Central memory CD8-positive, alpha-beta T cell (primary cell): ENCODE measurements around the gene SYNM.
"Not testable (repeated sequence)": the region's sequence is repeated elsewhere in the genome, so short reads cannot be mapped to it uniquely, and the experiment has no call there.

Experiments used
- ATAC-seq: fragments of 150-1000 bp; cut with Tn5 transposase; replicated peaks from 2 replicates; pipeline ENCODE4 v1.10.0; 2022; ENCODE audit warnings: mild to moderate bottlenecking, moderate FRiP score, moderate number of reproducible peaks; ENCODE audit not compliant: poor library complexity, severe bottlenecking; ENCODE audit errors: extremely low read depth
- DNase-seq, 2 donors: peaks; one replicate each; pipeline ENCODE4 v3.0.0; 2021; ENCODE audit warnings: low spot score in 2 of 2
- H3K27ac Mint-ChIP-seq: one replicate; pipeline ENCODE4 v1.8.0; 2022; ENCODE audit warnings: low read depth, mild to moderate bottlenecking, moderate library complexity, mixed read lengths
- H3K27me3 Mint-ChIP-seq: one replicate; pipeline ENCODE4 v1.8.0; 2022; ENCODE audit warnings: mixed read lengths
- H3K36me3 Mint-ChIP-seq: one replicate; pipeline ENCODE4 v1.8.0; 2022; ENCODE audit warnings: mild to moderate bottlenecking, moderate library complexity, mixed read lengths; ENCODE audit not compliant: insufficient read depth
- H3K4me1 Mint-ChIP-seq: one replicate; pipeline ENCODE4 v1.8.0; 2022; ENCODE audit warnings: mixed read lengths
- H3K4me3 Mint-ChIP-seq: one replicate; pipeline ENCODE4 v1.8.0; 2022; ENCODE audit warnings: mild to moderate bottlenecking, moderate library complexity, mixed read lengths
- H3K9me3 Mint-ChIP-seq: one replicate; pipeline ENCODE4 v1.8.0; 2022; ENCODE audit warnings: mixed read lengths

Gene SYNM

GRCh38 chr15:99073008-99073717, 31.7 kb upstream of the SYNM start:
- H3K4me1 Mint-ChIP-seq: peaks cover 5% of the 10 kb centered on the region
- DNase-seq: no peak
- H3K27ac Mint-ChIP-seq: no peak overlapping the region
- H3K4me3 Mint-ChIP-seq: no peak overlapping the region
- no peaks in the 10 kb centered on the region for H3K9me3 Mint-ChIP-seq
- ATAC-seq: no peak
- H3K36me3 Mint-ChIP-seq: no peaks in the 10 kb centered on the region
- H3K27me3 Mint-ChIP-seq: peaks cover 3% of the 10 kb centered on the region

GRCh38 chr15:99074446-99074845, 30.4 kb upstream of the SYNM start:
- Mint-ChIP-seq H3K9me3 (no peaks in the 10 kb centered on the region), H3K36me3 (no peaks in the 10 kb centered on the region), H3K27me3 (peaks cover 15% of the 10 kb centered on the region), H3K4me1 (peaks cover 5% of the 10 kb centered on the region), H3K27ac (no peak overlapping the region), H3K4me3 (no peak overlapping the region)
- ATAC-seq (no peak), DNase-seq (no peak)

- DNase-seq, H3K36me3 Mint-ChIP-seq, H3K4me3 Mint-ChIP-seq, H3K9me3 Mint-ChIP-seq, H3K4me1 Mint-ChIP-seq, ATAC-seq, H3K27ac Mint-ChIP-seq: not testable (repeated sequence)
- peaks cover 16% of the 10 kb centered on the region for H3K27me3 Mint-ChIP-seq
These were observed 29.7 kb upstream of the SYNM start for GRCh38 chr15:99075059-99075652.

GRCh38 chr15:99076109-99076508, 28.8 kb upstream of the SYNM start:
- Mint-ChIP-seq H3K27me3 (peaks cover 23% of the 10 kb centered on the region), H3K27ac (peak overlapping the region; percentile 16), H3K4me1 (peaks cover 5% of the 10 kb centered on the region), H3K36me3 (no peaks in the 10 kb centered on the region), H3K9me3 (no peaks in the 10 kb centered on the region), H3K4me3 (peak overlapping the region; percentile 67)
- no peak for ATAC-seq
- no peak for DNase-seq

GRCh38 chr15:99076555-99077308, 28.1 kb upstream of the SYNM start:
- Mint-ChIP-seq H3K4me1 (peaks cover 5% of the 10 kb centered on the region), H3K27ac (peak overlapping the region; percentile 16), H3K36me3 (no peaks in the 10 kb centered on the region), H3K9me3 (no peaks in the 10 kb centered on the region), H3K27me3 (peaks cover 29% of the 10 kb centered on the region), H3K4me3 (peak overlapping the region; percentile 67)
- ATAC-seq (peak; percentile 68), DNase-seq (peak in 1 of 2 donors; percentile 17)

GRCh38 chr15:99082798-99083197, 22.1 kb upstream of the SYNM start:
- H3K4me3 Mint-ChIP-seq: no peak overlapping the region

GRCh38 chr15:99084965-99085364, 19.9 kb upstream of the SYNM start:
- ATAC-seq: no peak
- no peak for DNase-seq
- Mint-ChIP-seq H3K27me3 (peaks cover 18% of the 10 kb centered on the region), H3K4me3 (no peak overlapping the region), H3K4me1 (no peaks in the 10 kb centered on the region), H3K27ac (no peak overlapping the region), H3K9me3 (no peaks in the 10 kb centered on the region), H3K36me3 (no peaks in the 10 kb centered on the region)

More at GRCh38 chr15:99082798-99083197, 22.1 kb upstream of the SYNM start:
- no peaks in the 10 kb centered on the region for H3K9me3 Mint-ChIP-seq
- H3K27me3 Mint-ChIP-seq: peaks cover 34% of the 10 kb centered on the region
- ATAC-seq: no peak
- H3K27ac Mint-ChIP-seq: no peak overlapping the region
- DNase-seq: no peak
- H3K4me1 Mint-ChIP-seq: no peaks in the 10 kb centered on the region
- H3K36me3 Mint-ChIP-seq: no peaks in the 10 kb centered on the region

- Mint-ChIP-seq H3K4me1 (no peaks in the 10 kb centered on the region), H3K9me3 (no peaks in the 10 kb centered on the region), H3K36me3 (no peaks in the 10 kb centered on the region), H3K27ac (no peak overlapping the region), H3K27me3 (peaks cover 16% of the 10 kb centered on the region), H3K4me3 (no peak overlapping the region)
- no peak for ATAC-seq
- no peak for DNase-seq
These were observed 19.2 kb upstream of the SYNM start for GRCh38 chr15:99085413-99086326.

GRCh38 chr15:99086327-99086667, 18.6 kb upstream of the SYNM start:
- no peak for DNase-seq
- H3K9me3 Mint-ChIP-seq: no peaks in the 10 kb centered on the region
- no peak for ATAC-seq
- H3K4me1 Mint-ChIP-seq: no peaks in the 10 kb centered on the region
- no peaks in the 10 kb centered on the region for H3K36me3 Mint-ChIP-seq
- no peak overlapping the region for H3K27ac Mint-ChIP-seq
- peaks cover 10% of the 10 kb centered on the region for H3K27me3 Mint-ChIP-seq
- H3K4me3 Mint-ChIP-seq: no peak overlapping the region

GRCh38 chr15:99087405-99087943, 17.4 kb upstream of the SYNM start:
- ATAC-seq: no peak
- Mint-ChIP-seq H3K9me3 (no peaks in the 10 kb centered on the region), H3K27ac (no peak overlapping the region), H3K4me3 (no peak overlapping the region), H3K4me1 (no peaks in the 10 kb centered on the region), H3K36me3 (no peaks in the 10 kb centered on the region), H3K27me3 (no peaks in the 10 kb centered on the region)
- no peak for DNase-seq

GRCh38 chr15:99090011-99090699, 14.7 kb upstream of the SYNM start:
- ATAC-seq (no peak), DNase-seq (no peak)
- no peaks in the 10 kb centered on the region for H3K4me1 Mint-ChIP-seq
- no peak overlapping the region for H3K4me3 Mint-ChIP-seq
- no peaks in the 10 kb centered on the region for H3K9me3 Mint-ChIP-seq
- no peaks in the 10 kb centered on the region for H3K27me3 Mint-ChIP-seq
- no peaks in the 10 kb centered on the region for H3K36me3 Mint-ChIP-seq
- H3K27ac Mint-ChIP-seq: no peak overlapping the region

- no peak for DNase-seq
- Mint-ChIP-seq H3K27me3 (peaks cover 1% of the 10 kb centered on the region), H3K4me3 (no peak overlapping the region), H3K27ac (no peak overlapping the region), H3K9me3 (no peaks in the 10 kb centered on the region), H3K4me1 (no peaks in the 10 kb centered on the region), H3K36me3 (no peaks in the 10 kb centered on the region)
- ATAC-seq: no peak
These were observed 13.9 kb upstream of the SYNM start for GRCh38 chr15:99090938-99091337.
